ENCODE results near the gene PCDHGA6.
"Not testable (repeated sequence)": the region's sequence is repeated elsewhere in the genome, so short reads cannot be mapped to it uniquely, and the experiment has no call there.

Gene PCDHGA6

DNA sequence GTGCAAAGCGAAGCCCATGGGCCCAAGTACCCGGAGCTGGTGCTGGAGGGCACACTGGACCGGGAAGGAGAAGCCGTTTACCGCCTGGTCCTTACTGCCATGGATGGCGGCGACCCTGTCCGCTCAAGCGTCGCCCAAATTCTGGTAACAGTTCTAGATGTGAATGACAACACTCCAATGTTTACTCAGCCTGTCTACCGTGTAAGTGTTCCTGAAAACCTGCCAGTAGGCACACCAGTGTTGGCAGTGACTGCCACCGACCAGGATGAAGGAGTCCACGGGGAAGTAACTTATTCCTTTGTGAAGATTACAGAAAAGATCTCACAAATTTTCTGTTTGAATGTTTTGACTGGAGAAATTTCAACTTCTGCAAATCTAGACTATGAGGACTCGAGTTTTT, 936 bp downstream of the PCDHGA6 start:
- no peak overlapping the region for H3K4me3 ChIP-seq (ENCODE audit: low read depth, low read length)
- TF ChIP-seq, protein P1, sequence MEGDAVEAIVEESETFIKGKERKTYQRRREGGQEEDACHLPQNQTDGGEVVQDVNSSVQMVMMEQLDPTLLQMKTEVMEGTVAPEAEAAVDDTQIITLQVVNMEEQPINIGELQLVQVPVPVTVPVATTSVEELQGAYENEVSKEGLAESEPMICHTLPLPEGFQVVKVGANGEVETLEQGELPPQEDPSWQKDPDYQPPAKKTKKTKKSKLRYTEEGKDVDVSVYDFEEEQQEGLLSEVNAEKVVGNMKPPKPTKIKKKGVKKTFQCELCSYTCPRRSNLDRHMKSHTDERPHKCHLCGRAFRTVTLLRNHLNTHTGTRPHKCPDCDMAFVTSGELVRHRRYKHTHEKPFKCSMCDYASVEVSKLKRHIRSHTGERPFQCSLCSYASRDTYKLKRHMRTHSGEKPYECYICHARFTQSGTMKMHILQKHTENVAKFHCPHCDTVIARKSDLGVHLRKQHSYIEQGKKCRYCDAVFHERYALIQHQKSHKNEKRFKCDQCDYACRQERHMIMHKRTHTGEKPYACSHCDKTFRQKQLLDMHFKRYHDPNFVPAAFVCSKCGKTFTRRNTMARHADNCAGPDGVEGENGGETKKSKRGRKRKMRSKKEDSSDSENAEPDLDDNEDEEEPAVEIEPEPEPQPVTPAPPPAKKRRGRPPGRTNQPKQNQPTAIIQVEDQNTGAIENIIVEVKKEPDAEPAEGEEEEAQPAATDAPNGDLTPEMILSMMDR (IDR thresholded peaks at IDR 0.05; ENCODE audit: low read depth, low read length, missing control alignments) = no peak
- no peak for DNase-seq (ENCODE audit: low read depth)

- not testable (repeated sequence) for DNase-seq (ENCODE audit: low read depth); H3K4me3 ChIP-seq (ENCODE audit: low read depth, low read length)
- TF ChIP-seq, protein P1 (IDR thresholded peaks at IDR 0.05; ENCODE audit: low read depth, low read length, missing control alignments) = peak; percentile 11
Measured at GRCh38 chr5:141375444-141376155, 1.9 kb downstream of the PCDHGA6 start.

DNA sequence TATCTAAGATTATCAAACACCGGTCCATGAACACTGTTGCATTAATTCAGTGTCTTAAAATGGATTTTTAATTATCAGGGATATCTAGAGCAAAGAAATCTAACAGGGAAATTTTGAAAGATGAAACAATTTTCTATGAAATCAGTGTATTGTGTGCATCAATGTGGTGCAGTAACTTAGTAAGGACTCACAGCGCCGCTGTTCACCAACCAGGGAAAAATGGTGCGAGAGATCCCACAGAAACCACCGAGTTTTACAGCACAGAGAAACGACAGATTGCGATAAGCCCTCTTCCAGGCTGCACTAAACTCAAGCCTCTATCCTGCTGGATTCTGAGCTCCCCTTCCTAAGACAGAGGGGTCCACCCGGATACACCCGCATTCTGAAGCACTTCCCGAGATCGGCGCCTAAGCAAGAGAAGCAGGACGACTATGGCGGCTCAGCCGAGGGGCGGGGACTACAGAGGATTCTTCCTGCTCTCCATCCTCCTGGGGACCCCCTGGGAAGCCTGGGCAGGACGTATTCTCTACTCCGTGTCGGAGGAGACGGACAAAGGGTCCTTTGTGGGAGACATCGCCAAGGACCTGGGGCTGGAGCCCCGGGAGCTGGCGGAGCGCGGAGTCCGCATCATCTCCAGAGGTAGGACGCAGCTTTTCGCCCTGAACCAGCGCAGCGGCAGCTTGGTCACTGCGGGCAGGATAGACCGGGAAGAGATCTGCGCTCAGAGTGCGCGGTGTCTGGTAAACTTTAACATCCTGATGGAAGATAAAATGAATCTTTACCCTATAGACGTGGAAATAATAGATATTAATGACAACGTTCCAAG, 9.0 kb downstream of the PCDHGA6 start, which contains the start of gene PCDHGA7:
Gene PCDHGA7, plus strand, starts transcription at position 274 of the 826 bp plus-strand sequence. Its CDS starts 158 bp downstream, at position 432.
- no peak for DNase-seq (ENCODE audit: low read depth)
- H3K4me3 ChIP-seq (ENCODE audit: low read depth, low read length) = no peak within 1 kb of the TSS
- TF ChIP-seq, protein P1 (IDR thresholded peaks at IDR 0.05; ENCODE audit: low read depth, low read length, missing control alignments) = no peak

- no peak overlapping the region for H3K4me3 ChIP-seq (ENCODE audit: low read depth, low read length)
- TF ChIP-seq, protein P1 (IDR thresholded peaks at IDR 0.05; ENCODE audit: low read depth, low read length, missing control alignments) = no peak
- DNase-seq (ENCODE audit: low read depth) = no peak
Measured at GRCh38 chr5:141383345-141383744, 9.7 kb downstream of the PCDHGA6 start.

DNA sequence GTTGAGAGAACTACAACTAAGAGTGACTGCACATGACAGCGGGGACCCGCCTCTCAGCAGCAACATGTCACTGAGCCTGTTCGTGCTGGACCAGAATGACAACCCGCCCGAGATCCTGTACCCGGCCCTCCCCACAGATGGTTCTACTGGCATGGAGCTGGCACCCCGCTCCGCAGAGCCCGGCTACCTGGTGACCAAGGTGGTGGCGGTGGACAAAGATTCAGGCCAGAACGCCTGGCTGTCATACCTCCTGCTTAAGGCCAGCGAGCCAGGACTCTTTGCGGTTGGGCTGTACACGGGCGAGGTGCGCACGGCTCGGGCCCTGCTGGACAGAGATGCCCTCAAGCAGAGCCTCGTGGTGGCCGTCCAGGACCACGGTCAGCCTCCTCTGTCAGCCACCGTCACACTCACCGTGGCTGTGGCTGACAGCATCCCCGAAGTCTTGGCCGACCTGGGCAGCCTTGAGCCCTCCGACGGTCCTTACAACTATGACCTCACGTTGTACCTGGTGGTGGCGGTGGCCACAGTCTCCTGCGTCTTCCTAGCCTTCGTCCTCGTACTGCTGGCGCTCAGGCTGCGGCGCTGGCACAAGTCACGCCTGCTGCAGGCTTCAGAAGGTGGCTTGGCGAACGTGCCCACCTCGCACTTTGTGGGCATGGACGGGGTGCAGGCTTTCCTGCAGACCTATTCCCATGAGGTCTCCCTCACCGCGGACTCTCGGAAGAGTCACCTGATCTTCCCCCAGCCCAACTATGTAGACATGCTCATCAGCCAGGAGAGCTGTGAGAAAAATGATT, 11.0 kb downstream of the PCDHGA6 start:
- TF ChIP-seq, protein P1 (IDR thresholded peaks at IDR 0.05; ENCODE audit: low read depth, low read length, missing control alignments) = no peak

DNA sequence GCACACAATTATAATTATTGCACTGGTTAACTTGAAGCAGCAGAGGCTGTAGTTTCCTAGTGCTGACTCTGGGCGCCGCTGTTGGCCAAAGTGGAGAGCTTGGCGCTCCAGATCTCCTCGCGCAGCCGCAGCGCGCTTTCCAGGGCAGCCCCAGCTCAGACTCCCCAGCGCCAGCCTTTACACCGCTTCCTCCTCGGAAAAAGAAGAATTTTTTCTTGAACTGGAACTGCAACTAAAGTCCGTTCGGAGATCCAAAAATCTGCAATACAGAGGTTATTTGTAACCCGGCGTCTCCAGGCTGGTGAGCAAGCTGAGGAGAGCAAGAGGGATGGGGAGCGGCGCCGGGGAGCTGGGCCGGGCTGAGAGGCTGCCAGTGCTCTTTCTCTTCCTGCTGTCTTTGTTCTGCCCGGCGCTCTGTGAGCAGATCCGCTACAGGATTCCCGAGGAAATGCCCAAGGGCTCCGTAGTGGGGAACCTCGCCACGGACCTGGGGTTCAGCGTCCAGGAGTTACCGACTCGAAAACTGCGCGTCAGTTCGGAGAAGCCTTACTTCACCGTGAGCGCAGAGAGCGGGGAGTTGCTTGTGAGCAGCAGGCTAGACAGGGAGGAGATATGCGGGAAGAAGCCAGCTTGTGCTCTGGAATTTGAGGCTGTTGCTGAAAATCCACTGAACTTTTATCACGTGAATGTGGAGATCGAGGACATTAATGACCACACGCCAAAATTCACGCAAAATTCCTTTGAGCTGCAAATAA, 14.0 kb downstream of the PCDHGA6 start, which contains the start of gene PCDHGB4:
Gene PCDHGB4, plus strand, starts transcription at position 142 of the 755 bp plus-strand sequence. Its CDS starts 187 bp downstream, at position 329.
- not testable (repeated sequence) for DNase-seq (ENCODE audit: low read depth); H3K4me3 ChIP-seq (ENCODE audit: low read depth, low read length)

More for the DNA sequence above, 11.0 kb downstream of the PCDHGA6 start:
- DNase-seq (ENCODE audit: low read depth) = no peak
- no peak overlapping the region for H3K4me3 ChIP-seq (ENCODE audit: low read depth, low read length)
